Lower leg skin (tissue), 4 donors: ENCODE results near the gene RABGGTA. TPM values are rescaled to one million over a fixed set of nuclear protein-coding genes. Genes with fewer than 3 reads are reported as not detected.
"Not testable (repeated sequence)": the region's sequence is repeated elsewhere in the genome, so short reads cannot be mapped to it uniquely, and the experiment has no call there.

ENCODE experiments used
- DNase-seq, 2 donors: peaks; one replicate each; pipeline ENCODE4 v3.0.0-alpha.2; 2019; ENCODE audit warnings: low spot score in 2 of 2
- H3K4me3 ChIP-seq: fragments of 200-600 bp; sonication (generic); 2 replicates; pipeline ENCODE4 v1.5.1; 2017; ENCODE audit warnings: mild to moderate bottlenecking, low read depth; ENCODE audit not compliant: poor library complexity, severe bottlenecking
- POLR2A ChIP-seq, 2 donors: fragments of 450-650 bp; IDR thresholded peaks; one replicate each; pipeline ENCODE4 v1.6.1; 2016 to 2017; ENCODE audit warnings: antibody characterized with exemption in 2 of 2, mild to moderate bottlenecking in 1 of 2, moderate library complexity in 1 of 2
- WGBS, 2 donors: methylation state at CpG; one replicate each; pipeline ENCODE4 v1.1.5; 2018; 5-methylcytosine and 5-hydroxymethylcytosine counted together
- intact Hi-C: fragments of 100-400 bp; cut with DNase I; formaldehyde crosslinking; loops from one replicate; pipeline ENCODE4 v1.15.0; 2023; ENCODE audit warnings: low total_unique reads
- total RNA-seq, 4 donors: library from RNA; depleted of rRNA; stranded (reverse); fragments of >200 nt; gene quantifications; one replicate each; pipeline ENCODE4 v1.1.0, GENCODE V29; 2016
- TF ChIP-seq, protein P1 (sequence below), 3 donors: fragments of 450-650 bp; IDR thresholded peaks; one replicate each; pipeline ENCODE4 v1.5.1; 2016; ENCODE audit warnings: antibody characterized with exemption in 3 of 3, mild to moderate bottlenecking in 3 of 3, moderate library complexity in 2 of 3

The RABGGTA gene
- total RNA-seq, 4 donors from 2014 or later, result 35.5 to 69.4 (median 44.7) TPM

DNA sequence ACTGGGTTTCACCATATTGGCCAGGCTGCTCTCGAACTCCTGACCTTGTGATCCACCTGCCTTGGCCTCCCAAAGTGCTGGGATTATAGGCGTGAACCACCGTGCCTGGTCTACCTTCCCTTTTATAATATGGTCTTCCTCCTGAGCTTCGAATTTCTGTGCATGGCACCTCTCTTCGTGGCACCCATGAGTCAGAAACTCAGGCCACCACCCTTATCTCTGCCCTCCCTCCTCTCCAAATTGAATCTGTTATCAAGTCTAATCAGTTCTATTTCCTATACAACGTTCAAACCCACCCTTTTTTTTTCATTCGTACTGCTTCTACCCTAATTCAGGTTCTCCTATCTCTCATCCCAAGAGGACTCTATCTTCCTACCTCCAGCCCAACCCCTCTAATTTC lies 24.0 kb downstream of the RABGGTA start:
- WGBS, 2 donors, result 69 to 74% methylated on average over 7 of the region's 7 CpGs
- DNase-seq, result no peak
- intact Hi-C loops, result no loop called here

GRCh38 chr14:24246765-24247212 lies 24.6 kb downstream of the RABGGTA start:
- H3K4me3 ChIP-seq, result no peak overlapping the region
- intact Hi-C loops, result no loop called here
- 85 to 92% methylated on average over 3 of the region's 3 CpGs for WGBS, 2 donors
- peak in 1 of 2 donors; percentile 49 for DNase-seq
- TF ChIP-seq, protein P1, sequence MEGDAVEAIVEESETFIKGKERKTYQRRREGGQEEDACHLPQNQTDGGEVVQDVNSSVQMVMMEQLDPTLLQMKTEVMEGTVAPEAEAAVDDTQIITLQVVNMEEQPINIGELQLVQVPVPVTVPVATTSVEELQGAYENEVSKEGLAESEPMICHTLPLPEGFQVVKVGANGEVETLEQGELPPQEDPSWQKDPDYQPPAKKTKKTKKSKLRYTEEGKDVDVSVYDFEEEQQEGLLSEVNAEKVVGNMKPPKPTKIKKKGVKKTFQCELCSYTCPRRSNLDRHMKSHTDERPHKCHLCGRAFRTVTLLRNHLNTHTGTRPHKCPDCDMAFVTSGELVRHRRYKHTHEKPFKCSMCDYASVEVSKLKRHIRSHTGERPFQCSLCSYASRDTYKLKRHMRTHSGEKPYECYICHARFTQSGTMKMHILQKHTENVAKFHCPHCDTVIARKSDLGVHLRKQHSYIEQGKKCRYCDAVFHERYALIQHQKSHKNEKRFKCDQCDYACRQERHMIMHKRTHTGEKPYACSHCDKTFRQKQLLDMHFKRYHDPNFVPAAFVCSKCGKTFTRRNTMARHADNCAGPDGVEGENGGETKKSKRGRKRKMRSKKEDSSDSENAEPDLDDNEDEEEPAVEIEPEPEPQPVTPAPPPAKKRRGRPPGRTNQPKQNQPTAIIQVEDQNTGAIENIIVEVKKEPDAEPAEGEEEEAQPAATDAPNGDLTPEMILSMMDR (IDR thresholded peaks at IDR 0.05), result no peak
- TF ChIP-seq POLR2A (IDR thresholded peaks at IDR 0.05), result no peak

More for the DNA sequence above, 24.0 kb downstream of the RABGGTA start:
- TF ChIP-seq POLR2A (IDR thresholded peaks at IDR 0.05), result no peak
- TF ChIP-seq, protein P1 (IDR thresholded peaks at IDR 0.05), result no peak
- no peak overlapping the region for H3K4me3 ChIP-seq

DNA sequence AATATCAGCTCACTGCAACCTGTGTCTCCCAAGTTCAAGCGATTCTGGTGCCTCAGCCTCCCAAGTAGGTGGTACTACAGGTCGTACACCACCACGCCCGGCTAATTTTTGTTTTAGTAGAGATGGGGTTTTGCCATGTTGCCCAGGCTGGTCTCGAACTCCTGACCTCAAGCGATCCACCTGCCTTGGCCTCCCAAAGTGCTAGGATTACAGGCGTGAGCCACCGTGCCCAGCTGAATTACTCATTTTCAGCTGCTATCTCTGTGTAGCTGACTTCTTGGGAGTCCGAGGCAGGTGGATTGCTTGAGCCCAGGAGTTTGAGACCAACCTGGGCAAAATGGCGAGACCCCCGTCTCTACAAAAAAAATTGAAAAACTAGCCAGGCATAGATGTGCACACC lies 26.0 kb downstream of the RABGGTA start:
- H3K4me3 ChIP-seq, intact Hi-C loops: not testable (repeated sequence)
- WGBS, 2 donors, result 94% methylated on average over 11 of the region's 11 CpGs
- DNase-seq, result peak in 1 of 2 donors; percentile 56

GRCh38 chr14:24243336-24243836 lies 28.0 kb downstream of the RABGGTA start:
- TF ChIP-seq, protein P1 (IDR thresholded peaks at IDR 0.05), result no peak
- no peak for TF ChIP-seq POLR2A (IDR thresholded peaks at IDR 0.05)

DNA sequence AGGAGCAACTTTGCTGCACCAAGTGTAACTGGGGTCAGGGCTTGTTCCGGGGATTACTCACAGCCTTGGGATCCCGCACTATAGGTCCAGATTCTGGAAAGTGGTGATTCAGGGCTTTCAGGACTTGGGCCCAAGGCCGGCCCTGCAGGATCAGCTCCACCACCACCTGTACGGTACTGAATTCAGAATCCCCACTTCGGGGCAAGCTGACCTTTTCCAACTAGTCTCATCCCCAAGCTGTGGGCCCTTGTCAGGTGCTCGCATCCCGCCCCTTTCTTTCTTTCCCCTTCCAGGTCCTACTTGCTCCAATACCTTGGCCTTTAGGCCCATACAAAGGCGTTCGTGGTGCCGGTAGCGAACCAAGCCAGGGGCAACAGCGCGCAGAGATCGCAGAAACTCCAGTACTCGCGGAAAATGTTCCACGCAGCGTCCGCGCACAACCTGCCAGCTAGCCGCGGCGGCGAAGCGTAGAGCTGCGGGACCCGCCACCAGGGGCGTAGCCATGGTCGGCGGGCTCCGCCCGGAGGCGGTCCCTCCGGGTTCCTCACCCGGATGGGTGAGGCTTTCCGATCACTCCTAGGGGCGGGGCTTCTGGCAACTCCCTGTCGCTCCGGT lies 29.5 kb downstream of the RABGGTA start:
- peak overlapping the region; percentile 56 for H3K4me3 ChIP-seq
- intact Hi-C loops, result loop anchor here (2.0 kb wide), 1 partner anchor 55 kb away; no protein-coding TSS in a partner anchor
- WGBS, 2 donors, result 0 to 1% methylated on average over 27 to 28 of the region's 39 CpGs
- peak in 1 of 2 donors; percentile 97 for DNase-seq
- TF ChIP-seq, protein P1 (IDR thresholded peaks at IDR 0.05), result no peak
- no peak for TF ChIP-seq POLR2A (IDR thresholded peaks at IDR 0.05)

More at GRCh38 chr14:24243336-24243836, 28.0 kb downstream of the RABGGTA start:
- no peak overlapping the region for H3K4me3 ChIP-seq
- 54 to 58% methylated on average over 10 of the region's 10 CpGs for WGBS, 2 donors
- intact Hi-C loops, result loop anchor here (2.0 kb wide), 1 partner anchor 53 kb away; no protein-coding TSS in a partner anchor
- DNase-seq, result peak in 1 of 2 donors; percentile 86

DNA sequence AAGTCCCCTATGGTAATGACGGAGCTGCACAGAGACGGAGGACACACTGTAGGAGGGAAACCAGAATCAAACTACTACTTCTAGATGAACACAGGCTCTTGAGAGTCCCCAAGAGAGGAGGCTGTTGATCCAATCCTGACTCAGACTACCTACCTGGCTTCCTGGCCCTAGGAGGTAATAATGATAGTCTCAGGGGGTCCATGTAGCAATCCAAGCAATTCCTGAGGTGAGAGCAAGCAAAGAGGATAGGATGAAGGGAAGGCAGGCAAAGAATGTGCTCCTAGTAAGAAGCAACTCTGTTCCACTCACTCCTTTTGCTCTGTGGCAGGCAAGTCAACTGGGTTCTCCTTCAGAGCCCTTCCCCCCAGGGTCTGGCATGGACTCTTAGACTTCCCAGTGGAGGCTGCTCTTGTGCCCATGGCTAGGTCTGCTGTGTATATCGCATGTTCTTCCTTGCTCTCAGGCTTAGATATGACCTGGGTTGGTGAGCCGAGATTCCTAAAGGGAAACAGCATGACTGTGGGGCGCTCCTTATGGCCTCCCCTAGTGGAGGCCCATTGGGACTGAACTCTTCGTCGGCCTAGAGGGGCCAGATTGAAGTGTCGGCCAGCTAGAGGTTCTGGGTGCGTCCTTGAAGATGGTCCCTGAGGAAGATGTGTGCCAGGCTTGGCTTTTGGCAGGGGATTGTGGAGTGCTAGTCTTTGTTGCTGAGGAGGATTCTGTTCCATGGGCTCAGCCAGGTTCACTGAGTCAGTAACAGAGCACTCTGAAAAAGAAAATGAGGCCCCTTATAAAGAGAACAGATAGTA lies 31.1 kb downstream of the RABGGTA start:
- intact Hi-C loops, result no loop called here
- no peak overlapping the region for H3K4me3 ChIP-seq
- no peak for TF ChIP-seq POLR2A (IDR thresholded peaks at IDR 0.05)
- TF ChIP-seq, protein P1 (IDR thresholded peaks at IDR 0.05), result no peak
- WGBS, 2 donors, result 81 to 82% methylated on average over 9 of the region's 9 CpGs
- peak in 1 of 2 donors; percentile 83 for DNase-seq
